Smooth muscle cell (in vitro differentiated cells): ENCODE results near the gene ZBTB18. TPM values are rescaled to one million over a fixed set of nuclear protein-coding genes. Genes with fewer than 3 reads are reported as not detected.

ENCODE experiments used
- DNase-seq: peaks from one replicate; lab custom pipeline; 2025; ENCODE audit not compliant: unreplicated experiment; lab: John Stamatoyannopoulos, UW
- H2AFZ ChIP-seq: fragments of 200-600 bp; sonication (generic); 2 replicates; pipeline ENCODE4 v1.6.0; 2016; ENCODE audit warnings: antibody characterized with exemption, low read depth, mild to moderate bottlenecking
- H3F3A ChIP-seq: fragments of 200-600 bp; sonication (generic); 2 replicates; pipeline ENCODE4 v1.6.0; 2017; ENCODE audit warnings: antibody characterized with exemption, low read depth
- H3K27ac ChIP-seq: fragments of 200-600 bp; sonication (generic); 2 replicates; pipeline ENCODE4 v1.5.1; 2016; ENCODE audit warnings: low read depth, mild to moderate bottlenecking
- H3K27me3 ChIP-seq: fragments of 200-600 bp; sonication (generic); 2 replicates; pipeline ENCODE4 v1.6.1; 2016; ENCODE audit warnings: low read depth, mild to moderate bottlenecking
- H3K36me3 ChIP-seq: fragments of 200-600 bp; sonication (generic); 2 replicates; pipeline ENCODE4 v1.5.1; 2016; ENCODE audit warnings: low read depth
- H3K4me1 ChIP-seq: fragments of 200-600 bp; sonication (generic); 2 replicates; pipeline ENCODE4 v1.5.1; 2016; ENCODE audit warnings: low read depth
- H3K4me2 ChIP-seq: fragments of 200-600 bp; sonication (generic); 2 replicates; pipeline ENCODE4 v1.6.0; 2016; ENCODE audit warnings: mild to moderate bottlenecking
- H3K4me3 ChIP-seq: fragments of 200-600 bp; sonication (generic); 2 replicates; pipeline ENCODE4 v1.5.1; 2016; ENCODE audit warnings: mild to moderate bottlenecking
- H3K79me2 ChIP-seq: fragments of 200-600 bp; sonication (generic); 2 replicates; pipeline ENCODE4 v1.6.0; 2016; ENCODE audit warnings: low read depth, mild to moderate bottlenecking
- H3K9ac ChIP-seq: fragments of 200-600 bp; sonication (generic); 2 replicates; pipeline ENCODE4 v1.6.0; 2016; ENCODE audit warnings: low read depth
- H3K9me3 ChIP-seq: fragments of 200-600 bp; sonication (generic); replicated peaks from 2 replicates; pipeline ENCODE4 v1.5.1; 2016; ENCODE audit warnings: low read depth
- H4K20me1 ChIP-seq: fragments of 200-600 bp; sonication (generic); 2 replicates; pipeline ENCODE4 v1.6.0; 2016; ENCODE audit warnings: low read depth
- WGBS: methylation state at CpG from one replicate; pipeline ENCODE4 v1.1.7; 2016; ENCODE audit warnings: low lambda C conversion rate; 5-methylcytosine and 5-hydroxymethylcytosine counted together
- polyA plus RNA-seq: library from polyadenylated mRNA; unstranded; fragments of >200 nt; fragmentation: Nextera tagmentation; extraction: Ambion mirVana; gene quantifications from 2 replicates; pipeline ENCODE4 v1.2.1, GENCODE V29; 2016
- total RNA-seq: library from RNA; depleted of rRNA; stranded (reverse); fragments of >200 nt; gene quantifications from 2 replicates; pipeline ENCODE4 v1.2.3, GENCODE V29; 2014
- TF ChIP-seq, protein P1 (sequence below): fragments of 200-600 bp; sonication (generic); IDR thresholded peaks from 2 replicates; pipeline ENCODE4 v1.5.1; 2017; ENCODE audit warnings: borderline replicate concordance, mild to moderate bottlenecking, antibody characterized with exemption; ENCODE audit not compliant: insufficient read depth, poor library complexity, severe bottlenecking

The ZBTB18 gene
- total and polyA plus RNA-seq, 2 experiments from 2014 or later = 0.29 to 4.6 TPM

- Histone ChIP-seq H3K4me3 (no peak overlapping the region), H3K79me2 (no peaks in the 10 kb centered on the region), H3K27ac (no peak overlapping the region), H4K20me1 (no peaks in the 10 kb centered on the region), H3F3A (no peaks in the 10 kb centered on the region), H2AFZ (no peak overlapping the region), H3K9ac (no peak overlapping the region), H3K4me1 (no peaks in the 10 kb centered on the region), H3K4me2 (no peak overlapping the region), H3K36me3 (no peaks in the 10 kb centered on the region), H3K9me3 (no peaks in the 10 kb centered on the region), H3K27me3 (no peaks in the 10 kb centered on the region)
- DNase-seq = no peak
- 81% methylated on average over 19 of the region's 19 CpGs for WGBS
- TF ChIP-seq, protein P1, sequence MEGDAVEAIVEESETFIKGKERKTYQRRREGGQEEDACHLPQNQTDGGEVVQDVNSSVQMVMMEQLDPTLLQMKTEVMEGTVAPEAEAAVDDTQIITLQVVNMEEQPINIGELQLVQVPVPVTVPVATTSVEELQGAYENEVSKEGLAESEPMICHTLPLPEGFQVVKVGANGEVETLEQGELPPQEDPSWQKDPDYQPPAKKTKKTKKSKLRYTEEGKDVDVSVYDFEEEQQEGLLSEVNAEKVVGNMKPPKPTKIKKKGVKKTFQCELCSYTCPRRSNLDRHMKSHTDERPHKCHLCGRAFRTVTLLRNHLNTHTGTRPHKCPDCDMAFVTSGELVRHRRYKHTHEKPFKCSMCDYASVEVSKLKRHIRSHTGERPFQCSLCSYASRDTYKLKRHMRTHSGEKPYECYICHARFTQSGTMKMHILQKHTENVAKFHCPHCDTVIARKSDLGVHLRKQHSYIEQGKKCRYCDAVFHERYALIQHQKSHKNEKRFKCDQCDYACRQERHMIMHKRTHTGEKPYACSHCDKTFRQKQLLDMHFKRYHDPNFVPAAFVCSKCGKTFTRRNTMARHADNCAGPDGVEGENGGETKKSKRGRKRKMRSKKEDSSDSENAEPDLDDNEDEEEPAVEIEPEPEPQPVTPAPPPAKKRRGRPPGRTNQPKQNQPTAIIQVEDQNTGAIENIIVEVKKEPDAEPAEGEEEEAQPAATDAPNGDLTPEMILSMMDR = no peak
These were observed 23.6 kb downstream of the ZBTB18 start for GRCh38 chr1:244074559-244075171.

DNA sequence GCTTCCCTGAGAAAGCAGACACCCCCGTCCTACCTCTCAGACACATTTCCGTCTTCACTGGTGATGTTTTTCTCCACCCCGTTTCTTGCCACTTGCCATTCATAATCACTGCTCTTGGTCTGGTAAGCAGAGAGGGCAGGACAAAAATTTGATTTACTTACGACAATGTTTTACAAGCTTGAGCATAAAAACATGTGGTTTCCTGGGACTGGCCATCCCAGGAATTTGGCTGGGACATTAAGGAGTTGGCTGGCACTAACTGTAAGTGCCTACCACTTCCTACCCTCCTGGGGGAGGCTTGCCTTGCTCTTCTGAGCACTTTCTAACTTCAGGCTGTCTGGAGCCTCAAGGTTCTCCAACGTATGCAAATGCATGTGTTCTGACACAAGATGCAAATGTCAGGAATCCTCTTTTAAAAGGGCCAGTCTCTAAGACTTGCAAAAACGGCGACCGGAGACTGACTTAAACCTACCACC lies 24.2 kb downstream of the ZBTB18 start:
- 42% methylated on average over 8 of the region's 8 CpGs for WGBS
- no peaks in the 10 kb centered on the region for H3K79me2 ChIP-seq
- H3K4me2 ChIP-seq = peak overlapping the region; percentile 14
- no peak overlapping the region for H3K9ac ChIP-seq
- no peaks in the 10 kb centered on the region for H4K20me1 ChIP-seq
- H3K36me3 ChIP-seq = no peaks in the 10 kb centered on the region
- no peaks in the 10 kb centered on the region for H3K4me1 ChIP-seq
- TF ChIP-seq, protein P1 = no peak
- DNase-seq = no peak
- no peak overlapping the region for H3K4me3 ChIP-seq
- H3F3A ChIP-seq = no peaks in the 10 kb centered on the region
- no peak overlapping the region for H3K27ac ChIP-seq
- H2AFZ ChIP-seq = no peak overlapping the region
- H3K27me3 ChIP-seq = no peaks in the 10 kb centered on the region
- no peaks in the 10 kb centered on the region for H3K9me3 ChIP-seq

GRCh38 chr1:244076740-244077139 lies 25.7 kb downstream of the ZBTB18 start:
- Histone ChIP-seq H4K20me1 (no peaks in the 10 kb centered on the region), H2AFZ (no peak overlapping the region), H3K79me2 (no peaks in the 10 kb centered on the region), H3K9me3 (no peaks in the 10 kb centered on the region), H3K36me3 (no peaks in the 10 kb centered on the region), H3K4me2 (no peak overlapping the region), H3K9ac (no peak overlapping the region), H3K4me1 (no peaks in the 10 kb centered on the region), H3K27ac (no peak overlapping the region), H3K4me3 (no peak overlapping the region), H3K27me3 (no peaks in the 10 kb centered on the region), H3F3A (no peaks in the 10 kb centered on the region)
- 95% methylated on average over 8 of the region's 8 CpGs for WGBS
- no peak for DNase-seq
- TF ChIP-seq, protein P1 = no peak
